HG03469 (cell line): ENCODE results near the gene BACH1.

ENCODE experiments used
- ATAC-seq: cut with Tn5 transposase; IDR thresholded peaks from one replicate; pipeline ENCODE4 v1.9.1; 2021; ENCODE audit warnings: mild to moderate bottlenecking, moderate library complexity, moderate number of reproducible peaks; ENCODE audit not compliant: unreplicated experiment

The BACH1 gene

DNA sequence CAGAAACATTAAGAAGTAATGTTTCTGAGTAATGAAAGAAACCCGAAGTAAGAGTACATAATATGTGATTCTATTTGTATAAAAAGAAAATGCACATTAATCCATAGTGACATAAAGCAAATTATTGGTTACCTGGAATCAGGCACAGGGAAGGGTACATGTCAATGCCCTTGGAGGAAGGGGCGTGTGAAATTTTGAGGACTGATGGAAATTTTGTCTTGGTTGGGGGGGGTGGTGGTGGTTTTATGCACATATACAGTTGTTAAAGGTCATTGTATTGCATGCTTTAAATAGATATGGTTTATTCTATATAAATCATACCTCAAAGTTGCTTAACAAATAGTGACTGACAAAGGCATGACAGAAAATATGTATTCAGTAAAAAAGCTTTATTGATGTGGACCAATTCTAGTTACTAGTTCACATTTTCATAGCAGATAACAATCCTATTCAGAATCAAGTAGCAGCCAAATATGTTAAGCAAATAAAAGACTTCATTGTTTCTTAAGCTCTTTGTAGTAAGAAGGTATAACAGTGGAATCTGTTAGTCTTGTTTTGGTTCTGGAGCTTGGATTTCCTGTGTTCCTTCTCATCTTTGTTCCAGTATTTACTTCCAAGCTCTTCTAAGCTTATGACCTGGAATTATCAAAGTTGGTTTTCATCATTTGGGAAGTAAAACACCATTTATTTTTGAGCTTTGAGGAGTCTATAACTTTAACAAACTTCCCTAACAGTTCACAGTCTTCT lies 15.1 kb downstream of the BACH1 start:
- ATAC-seq, result no peak

DNA sequence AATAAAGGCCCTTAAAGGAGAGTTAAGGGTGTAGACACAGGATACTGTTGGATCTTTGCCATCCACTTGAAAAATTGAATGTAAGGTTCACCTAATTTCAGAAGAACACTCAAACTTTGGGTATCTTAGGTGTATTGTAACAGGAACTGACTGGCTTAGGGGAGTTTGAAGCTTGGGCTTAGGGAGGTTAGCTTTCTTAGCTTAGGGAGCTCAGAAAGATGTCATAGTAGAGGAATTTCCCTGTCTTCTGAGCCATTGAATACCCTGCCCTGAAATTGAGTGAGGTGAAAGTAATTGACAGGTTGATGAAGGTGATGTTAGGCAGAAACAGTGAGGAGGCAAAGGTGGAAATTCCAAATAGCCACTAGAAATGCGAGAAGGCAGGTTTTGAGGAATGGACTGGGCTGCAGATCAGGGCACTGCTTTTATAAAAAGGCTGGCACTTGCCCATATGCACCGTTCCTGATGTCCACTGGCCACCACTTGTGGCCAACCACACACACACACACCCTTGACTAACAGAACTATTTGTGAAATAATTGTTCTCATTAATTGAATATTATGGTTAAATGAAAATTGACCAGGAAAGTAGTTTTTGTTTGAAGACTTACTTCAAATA lies 16.5 kb downstream of the BACH1 start:
- ATAC-seq, result no peak

DNA sequence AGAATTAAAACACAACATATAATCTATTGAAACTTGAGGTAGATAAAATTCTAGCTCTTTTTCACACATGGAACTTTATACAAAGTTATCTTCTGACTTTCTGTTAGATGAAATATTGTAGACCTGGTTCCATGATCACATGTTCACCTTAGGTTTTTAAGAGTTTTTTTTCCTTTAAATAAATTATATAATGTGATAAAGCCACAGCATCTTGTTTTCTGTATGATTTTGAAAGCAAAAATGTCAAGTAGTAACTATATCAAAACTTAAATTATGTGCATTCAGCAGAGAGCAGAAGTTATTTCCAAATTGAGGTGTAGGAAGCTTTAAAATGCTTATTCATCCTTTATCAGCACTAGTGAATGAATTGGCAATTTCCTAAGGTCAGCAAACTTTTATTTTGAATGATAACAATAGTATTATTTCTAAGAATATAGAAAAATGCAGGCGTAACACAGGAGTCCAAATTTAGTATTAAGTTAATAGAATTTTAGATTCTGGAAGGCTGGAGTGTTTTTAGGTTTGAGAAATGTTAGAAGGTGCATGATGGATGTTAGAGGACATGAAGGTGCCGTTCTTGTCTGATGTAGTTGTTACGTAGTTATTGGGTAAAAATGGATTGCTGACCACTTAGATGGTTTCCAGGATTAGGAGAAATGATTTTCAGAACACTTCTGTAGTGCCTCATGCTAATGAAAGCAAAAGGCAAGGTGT lies 17.5 kb downstream of the BACH1 start:
- ATAC-seq, result no peak

DNA sequence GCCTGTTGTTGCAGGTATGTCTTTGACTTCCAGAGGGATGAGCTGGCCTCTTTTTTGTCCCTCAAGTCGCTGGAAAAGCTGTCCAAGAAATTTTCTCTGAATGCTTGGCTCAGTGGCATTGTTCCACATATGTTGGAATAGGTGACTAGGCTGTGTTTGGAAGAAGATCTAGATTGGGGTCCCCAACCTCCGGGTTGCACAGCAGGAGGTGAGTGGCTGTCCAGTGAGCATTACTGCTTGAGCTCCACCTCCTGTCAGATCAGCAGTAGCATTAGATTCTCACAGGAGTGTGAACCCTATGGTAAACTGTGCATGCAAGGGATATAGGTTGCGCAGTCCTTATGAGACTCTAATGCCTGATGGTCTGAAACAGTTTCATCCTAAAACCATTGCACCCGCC lies 18.1 kb downstream of the BACH1 start:
- ATAC-seq, result no peak

DNA sequence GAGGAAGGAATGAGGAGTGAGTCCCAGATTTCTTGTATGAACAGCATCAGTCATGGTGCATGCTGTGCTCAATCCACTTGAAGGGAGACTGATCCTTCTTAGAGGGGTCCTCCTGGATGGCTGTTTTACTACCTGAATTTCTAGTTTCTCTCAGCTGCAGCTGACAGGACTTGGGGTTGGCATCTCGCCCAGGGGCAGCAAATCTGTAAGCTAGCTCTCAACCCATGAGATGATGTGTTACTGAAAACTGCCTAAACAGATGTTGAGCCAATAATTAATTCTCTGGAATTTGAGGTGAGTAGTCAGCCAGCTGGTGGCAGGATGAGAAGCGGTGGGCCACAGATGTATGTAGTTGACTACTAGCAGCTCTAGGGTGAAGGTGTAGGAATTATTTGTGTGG lies 19.6 kb downstream of the BACH1 start:
- ATAC-seq, result no peak

DNA sequence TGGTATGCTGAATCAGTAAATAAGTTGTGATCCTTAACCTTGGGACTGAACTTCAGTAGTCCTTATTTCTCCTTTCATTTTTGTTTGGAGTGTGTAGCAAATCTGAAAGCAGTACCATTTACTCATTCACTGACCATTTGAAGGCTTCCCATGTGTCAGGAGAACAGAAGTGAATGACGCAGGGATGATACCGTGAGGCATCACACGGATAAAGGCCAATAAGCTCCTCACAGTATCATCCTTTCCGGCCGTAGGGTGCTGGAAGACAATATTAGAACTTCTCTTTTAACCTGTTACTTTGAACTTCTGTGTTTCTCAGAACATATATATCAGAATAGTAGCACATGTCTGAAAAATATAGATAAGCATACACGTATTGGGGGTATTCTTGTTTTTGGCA lies 21.3 kb downstream of the BACH1 start:
- ATAC-seq, result no peak

DNA sequence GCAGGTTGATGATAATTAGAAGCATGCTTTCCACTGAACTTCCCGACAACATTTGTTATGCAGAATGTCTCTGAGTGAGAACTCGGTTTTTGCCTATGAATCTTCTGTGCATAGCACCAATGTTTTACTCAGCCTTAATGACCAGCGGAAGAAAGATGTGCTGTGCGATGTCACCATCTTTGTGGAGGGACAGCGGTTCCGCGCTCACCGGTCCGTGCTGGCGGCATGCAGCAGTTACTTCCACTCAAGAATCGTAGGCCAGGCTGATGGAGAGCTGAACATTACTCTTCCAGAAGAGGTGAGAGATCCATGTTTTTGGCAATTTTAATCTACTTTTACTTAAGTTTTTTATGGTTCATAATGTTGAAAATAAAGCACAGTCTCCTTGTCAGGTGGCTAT lies 22.5 kb downstream of the BACH1 start:
- ATAC-seq, result no peak

DNA sequence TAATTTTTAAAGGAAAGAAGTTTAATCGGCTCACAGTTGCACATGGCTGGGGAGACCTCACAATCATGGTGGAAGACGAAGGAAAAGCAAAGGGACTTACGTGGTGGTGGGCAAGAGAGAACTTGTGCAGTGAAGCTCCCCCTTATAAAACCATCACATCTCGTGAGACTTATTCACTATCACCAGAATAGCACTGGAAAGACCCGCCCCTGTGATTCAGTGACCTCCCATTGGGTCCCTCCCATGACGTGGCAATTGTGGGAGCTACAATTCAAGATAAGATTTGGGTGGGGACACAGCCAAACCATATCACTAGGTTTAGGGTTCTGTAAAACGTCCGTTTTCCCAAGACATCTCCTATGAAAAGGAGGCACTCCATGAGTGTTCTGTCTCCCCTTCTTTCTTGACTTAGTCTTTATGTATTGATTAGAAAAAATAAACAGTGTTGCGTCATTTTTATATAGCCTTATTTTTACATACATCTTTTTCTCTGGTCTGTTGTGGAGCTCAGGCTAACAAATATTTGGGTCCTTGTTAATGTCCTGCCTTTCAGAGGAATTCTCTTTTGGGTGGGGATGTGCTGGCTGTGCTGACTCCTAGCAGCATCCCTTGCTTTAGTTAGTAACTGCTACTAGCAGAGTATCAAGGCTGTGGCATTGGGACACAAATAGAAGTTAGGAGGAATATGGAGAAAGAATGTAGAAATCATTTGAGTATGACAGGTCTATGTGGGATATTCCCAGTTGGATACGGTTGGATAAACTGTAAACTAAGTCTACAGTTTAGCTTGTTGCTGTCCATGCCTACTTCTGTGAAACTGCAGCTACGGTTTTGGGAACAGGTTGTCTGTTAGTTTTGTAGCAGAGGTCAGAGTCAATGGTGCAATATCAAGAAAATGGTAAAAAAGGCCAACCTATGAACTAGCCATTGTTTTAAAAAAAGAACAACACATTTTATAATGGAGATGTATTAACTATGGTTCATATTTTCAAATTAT lies 23.5 kb downstream of the BACH1 start:
- ATAC-seq, result no peak

DNA sequence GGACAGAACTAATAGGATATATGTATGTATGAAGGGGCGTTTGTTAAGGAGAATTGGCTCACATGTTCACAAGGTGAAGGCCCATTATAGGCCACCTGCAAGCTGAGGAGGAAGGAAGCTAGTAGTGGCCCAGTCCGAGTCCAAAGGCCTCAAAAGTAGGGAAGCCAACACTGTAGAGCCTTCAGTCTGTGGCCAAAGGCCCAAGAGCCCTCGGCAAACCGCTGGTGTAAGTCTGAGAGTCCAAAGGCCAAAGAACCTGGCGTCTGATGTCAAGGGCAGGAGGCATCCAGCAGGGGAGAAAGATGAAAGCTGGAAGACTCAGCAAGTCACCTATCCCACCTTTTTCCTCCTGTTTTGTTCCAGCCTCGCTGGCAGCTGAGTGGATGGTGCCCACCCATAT lies 24.5 kb downstream of the BACH1 start:
- ATAC-seq, result no peak

DNA sequence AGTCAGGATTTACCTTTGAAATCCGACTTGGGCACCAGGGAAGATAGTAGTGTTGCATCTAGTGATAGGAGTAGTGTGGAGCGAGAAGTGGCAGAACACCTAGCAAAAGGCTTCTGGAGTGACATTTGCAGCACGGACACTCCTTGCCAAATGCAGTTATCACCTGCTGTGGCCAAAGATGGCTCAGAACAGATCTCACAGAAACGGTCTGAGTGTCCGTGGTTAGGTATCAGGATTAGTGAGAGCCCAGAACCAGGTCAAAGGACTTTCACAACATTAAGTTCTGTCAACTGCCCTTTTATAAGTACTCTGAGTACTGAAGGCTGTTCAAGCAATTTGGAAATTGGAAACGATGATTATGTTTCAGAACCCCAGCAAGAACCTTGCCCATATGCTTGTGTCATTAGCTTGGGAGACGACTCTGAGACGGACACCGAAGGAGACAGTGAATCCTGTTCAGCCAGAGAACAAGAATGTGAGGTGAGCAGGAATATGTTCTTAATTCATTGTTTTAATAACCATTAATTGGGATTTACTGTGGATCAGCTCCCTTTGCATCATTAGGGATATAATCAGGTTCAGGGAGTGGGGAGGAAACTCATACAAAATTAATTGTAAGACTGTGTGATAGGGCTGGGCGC lies 28.3 kb downstream of the BACH1 start:
- ATAC-seq, result no peak

DNA sequence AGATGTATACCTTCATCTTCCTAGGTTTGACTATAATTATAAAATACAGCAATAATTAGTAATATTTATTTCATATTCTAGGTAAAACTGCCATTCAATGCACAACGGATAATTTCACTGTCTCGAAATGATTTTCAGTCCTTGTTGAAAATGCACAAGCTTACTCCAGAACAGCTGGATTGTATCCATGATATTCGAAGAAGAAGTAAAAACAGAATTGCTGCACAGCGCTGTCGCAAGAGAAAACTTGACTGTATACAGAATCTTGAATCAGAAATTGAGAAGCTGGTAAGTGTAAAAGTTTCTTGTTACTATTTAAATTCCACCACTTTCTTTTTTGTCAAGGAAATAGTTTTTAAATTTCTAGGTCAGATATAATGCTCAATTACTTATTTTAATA lies 30.7 kb downstream of the BACH1 start:
- no peak for ATAC-seq

DNA sequence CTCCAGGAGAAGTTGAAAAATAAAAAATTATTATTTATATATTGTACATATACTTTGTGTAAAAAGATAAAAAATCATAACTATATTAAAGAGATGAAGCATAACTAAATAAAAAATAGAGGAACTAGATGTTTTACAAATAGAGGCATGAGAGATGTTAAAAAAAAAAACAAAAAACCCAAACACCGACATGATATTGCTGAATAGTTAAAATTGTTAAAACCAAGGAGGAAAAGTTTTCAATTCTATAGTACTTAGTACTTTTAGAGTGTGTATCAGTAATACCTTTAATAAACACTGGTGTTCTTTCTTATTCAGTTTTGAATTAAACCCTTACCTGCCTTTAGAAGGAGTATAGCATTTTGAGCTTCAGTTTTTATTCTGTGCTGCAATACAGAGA lies 32.1 kb downstream of the BACH1 start:
- ATAC-seq, result no peak

DNA sequence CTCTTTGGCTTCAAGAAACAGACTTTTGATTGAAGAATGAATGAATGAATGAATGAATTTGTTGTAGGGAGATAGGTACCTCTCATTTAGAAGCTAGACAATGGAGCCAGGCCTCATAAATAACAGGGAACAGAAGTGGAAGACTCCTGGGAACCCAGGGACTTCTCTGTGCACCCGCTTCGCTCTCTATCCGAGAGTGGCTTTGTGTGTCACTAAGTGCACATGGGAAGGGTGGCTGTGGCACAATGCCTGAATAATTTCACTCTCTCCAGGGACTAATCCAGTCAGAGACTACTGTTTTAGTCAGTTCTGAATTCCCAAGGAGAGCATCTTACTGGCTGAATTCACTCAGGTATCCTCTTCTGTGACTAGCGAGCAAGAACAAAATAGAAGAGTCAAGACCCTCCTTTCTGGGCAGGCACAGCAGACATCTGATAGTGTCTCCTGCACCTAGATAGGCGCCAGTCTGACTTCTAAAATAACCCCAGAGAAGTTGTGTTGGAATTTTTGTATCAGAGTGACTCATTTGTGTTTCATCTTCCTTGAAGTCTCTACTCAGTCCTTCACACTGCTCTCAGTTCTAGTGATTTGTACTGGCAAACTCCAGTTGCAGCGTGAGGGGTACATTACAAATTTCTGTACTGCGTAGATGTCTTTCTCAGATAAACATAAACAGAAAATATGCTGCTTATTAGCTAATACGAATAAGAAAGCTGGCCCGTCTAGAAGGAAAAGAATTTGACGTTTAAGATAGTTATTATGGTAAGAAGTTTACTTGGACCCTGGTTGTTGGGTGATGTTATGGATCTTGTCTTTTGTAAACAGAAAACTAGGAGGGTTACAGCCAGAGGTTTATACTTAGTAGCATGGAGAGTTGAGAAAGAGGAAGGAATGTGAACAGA lies 34.0 kb downstream of the BACH1 start:
- no peak for ATAC-seq

DNA sequence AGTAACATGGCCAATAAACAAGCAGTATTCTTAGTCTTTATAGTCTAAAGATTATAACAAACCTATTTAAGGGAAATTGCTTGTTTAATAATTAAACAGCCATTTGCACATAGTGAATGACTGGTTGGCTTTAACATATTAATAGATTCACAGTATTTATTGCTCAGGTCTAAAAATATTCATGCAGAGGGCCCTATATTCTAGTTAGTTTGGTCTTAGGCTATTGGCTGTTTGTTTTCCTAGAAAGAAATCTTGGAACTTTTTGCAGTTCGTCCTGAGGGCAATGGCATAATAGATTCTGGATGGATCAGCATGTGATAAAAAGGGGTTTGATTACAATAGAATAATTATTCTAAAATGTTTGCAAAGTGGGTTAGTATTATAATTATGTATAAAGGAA lies 34.7 kb downstream of the BACH1 start:
- no peak for ATAC-seq

DNA sequence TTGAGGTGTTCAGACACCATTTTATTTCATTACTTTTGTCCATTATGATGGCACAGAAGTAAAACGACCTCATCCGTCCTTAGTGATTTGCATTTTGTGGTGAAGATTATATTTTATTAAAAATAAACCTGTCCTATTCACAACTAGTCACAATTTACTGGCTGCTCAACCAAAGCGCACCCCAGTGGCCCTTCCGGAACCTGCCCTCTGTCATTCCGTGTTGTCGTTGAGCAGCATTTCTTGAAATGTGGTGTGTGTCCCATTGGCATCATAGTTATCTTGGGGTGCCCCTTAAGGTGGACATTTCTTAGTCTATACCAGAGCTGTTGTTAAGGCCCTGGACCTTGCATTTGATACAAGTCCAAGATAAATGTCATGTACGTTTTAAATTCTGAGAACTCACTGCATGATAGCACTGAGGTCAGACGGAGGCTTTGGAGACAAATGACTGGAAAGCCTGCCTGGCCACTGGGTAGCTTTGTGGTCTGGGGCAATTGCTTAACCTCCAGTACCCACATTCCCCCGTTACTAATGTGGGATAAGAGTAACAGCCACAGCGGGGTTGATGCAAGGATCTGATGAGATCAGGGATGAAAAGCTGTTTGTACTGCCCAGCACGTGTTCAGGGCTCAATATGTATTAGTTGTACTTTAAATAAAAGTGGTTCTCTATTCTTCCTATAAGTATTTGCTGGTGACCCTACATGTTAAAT lies 36.2 kb downstream of the BACH1 start:
- no peak for ATAC-seq

DNA sequence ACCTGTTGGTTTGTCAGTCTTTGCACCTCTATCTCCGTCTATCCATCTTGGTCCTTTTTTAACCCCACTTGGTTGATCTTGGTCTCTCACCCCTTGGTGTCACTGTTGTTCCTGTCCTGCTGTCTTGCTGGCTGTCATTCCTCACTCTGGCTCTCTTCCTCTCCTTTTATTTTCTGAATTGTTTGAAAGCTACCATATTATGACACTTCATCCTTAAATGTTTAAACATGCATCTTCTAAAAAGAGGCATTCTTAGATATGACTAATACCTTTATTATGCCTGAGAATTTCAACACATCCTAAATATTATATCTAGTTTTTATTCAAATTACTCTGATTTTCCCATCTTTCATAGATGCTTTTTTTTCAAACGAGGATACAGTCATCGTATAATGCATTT lies 37.0 kb downstream of the BACH1 start:
- ATAC-seq, result no peak

DNA sequence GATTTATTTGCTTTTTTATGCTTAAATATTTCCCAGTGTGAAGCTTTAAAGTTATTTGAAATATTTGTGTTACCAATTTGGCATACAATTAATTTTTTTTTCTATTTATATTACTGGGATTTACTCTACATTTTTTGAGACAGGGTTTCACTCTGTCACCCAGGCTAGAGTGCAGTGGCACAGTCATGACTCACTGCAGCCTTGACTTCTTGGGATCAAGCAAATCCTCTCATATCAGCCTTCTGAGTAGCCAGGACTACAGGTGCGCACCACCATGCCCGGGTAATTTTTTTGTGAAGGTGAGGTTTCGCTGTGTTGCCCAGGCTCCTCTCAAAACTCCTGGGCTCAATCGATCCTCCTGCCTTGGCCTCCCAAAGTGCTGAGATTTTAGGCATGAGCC lies 39.5 kb downstream of the BACH1 start:
- ATAC-seq, result no peak

DNA sequence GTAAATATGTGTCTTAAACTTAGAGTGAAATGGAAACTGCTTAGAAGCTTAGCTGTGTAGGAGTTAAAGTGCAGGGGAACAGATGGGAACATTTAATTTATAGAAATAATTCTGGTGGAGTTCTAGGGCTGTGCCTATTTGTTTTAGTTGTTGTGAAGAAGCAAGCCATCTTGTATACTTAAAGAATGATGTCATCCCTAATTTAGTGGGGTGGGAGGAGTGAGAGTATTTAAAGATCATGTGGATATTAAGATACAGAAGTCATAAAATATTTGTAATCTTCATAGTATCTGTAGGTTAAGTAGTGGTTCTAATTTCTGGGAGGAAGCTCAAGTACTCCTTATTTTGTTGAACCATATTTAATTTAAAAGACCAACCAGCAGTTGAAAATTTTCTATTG lies 41.5 kb downstream of the BACH1 start:
- ATAC-seq, result no peak
